WTC11 (cell line): ENCODE measurements around the gene NTSR1.

Source experiments
- ATF2 ChIP-seq: sonication (generic); formaldehyde crosslinking; IDR thresholded peaks from 2 replicates; pipeline ENCODE4 v1.8.1; 2022; ENCODE audit warnings: low read depth, missing genetic modification reagents, borderline replicate concordance
- CBFB ChIP-seq: sonication (generic); formaldehyde crosslinking; IDR thresholded peaks from 2 replicates; pipeline ENCODE4 v1.8.1; 2022; ENCODE audit warnings: mild to moderate bottlenecking, low read depth, missing genetic modification reagents
- CREB1 ChIP-seq: sonication (generic); formaldehyde crosslinking; IDR thresholded peaks from 2 replicates; pipeline ENCODE4 v1.8.0; 2023; ENCODE audit warnings: mild to moderate bottlenecking, missing genetic modification reagents
- CTCF ChIP-seq: fragments of 200-600 bp; IDR thresholded peaks from 2 replicates; pipeline ENCODE4 v1.8.0; 2022; ENCODE audit warnings: antibody characterized with exemption
- ELF4 ChIP-seq: sonication (generic); formaldehyde crosslinking; IDR thresholded peaks from 2 replicates; pipeline ENCODE4 v1.8.1; 2022; ENCODE audit warnings: low read depth, mild to moderate bottlenecking, moderate library complexity, missing genetic modification reagents
- ETV6 ChIP-seq: sonication (generic); formaldehyde crosslinking; IDR thresholded peaks from 2 replicates; pipeline ENCODE4 v1.8.1; 2022; ENCODE audit warnings: mild to moderate bottlenecking, missing genetic modification reagents
- GTF2I ChIP-seq: fragments of 250-450 bp; sonication (Bioruptor Pico); conservative IDR thresholded peaks from 2 replicates; pipeline ENCODE4 v1.4.0; 2021; ENCODE audit warnings: mild to moderate bottlenecking
- STAT6 ChIP-seq: sonication (generic); formaldehyde crosslinking; conservative IDR thresholded peaks from 2 replicates; pipeline ENCODE4 v1.8.1; 2023; ENCODE audit warnings: mild to moderate bottlenecking, low read depth, missing genetic modification reagents, moderate library complexity
- TCF7 ChIP-seq: sonication (generic); formaldehyde crosslinking; IDR thresholded peaks from 2 replicates; pipeline ENCODE4 v1.8.0; 2022; ENCODE audit warnings: mild to moderate bottlenecking, low read depth, missing genetic modification reagents, moderate library complexity
- TEAD4 ChIP-seq: sonication (generic); formaldehyde crosslinking; IDR thresholded peaks from 2 replicates; pipeline ENCODE4 v1.8.0; 2022; ENCODE audit warnings: mild to moderate bottlenecking, missing genetic modification reagents
- USF2 ChIP-seq: sonication (generic); formaldehyde crosslinking; IDR thresholded peaks from 2 replicates; pipeline ENCODE4 v1.8.1; 2023; ENCODE audit warnings: mild to moderate bottlenecking, missing genetic modification reagents, moderate library complexity

- TF ChIP-seq CTCF (no peak), STAT6 (CRISPR knock-in tag) (no peak), ETV6 (no peak), CBFB (CRISPR knock-in tag) (no peak), TEAD4 (no peak), USF2 (CRISPR knock-in tag) (no peak), ATF2 (CRISPR knock-in tag) (no peak), TCF7 (no peak), GTF2I (CRISPR knock-in tag) (no peak), ELF4 (no peak), CREB1 (CRISPR knock-in tag) (no peak)
Measured at GRCh38 chr20:62660240-62660615, 48.4 kb upstream of the NTSR1 start.
